ENCODE measurements around the gene AVEN. TPM values are rescaled to one million over a fixed set of nuclear protein-coding genes. Genes with fewer than 3 reads are reported as not detected.

AVEN gene
- polyA plus RNA-seq, 1 experiment: 22.2 TPM

DNA sequence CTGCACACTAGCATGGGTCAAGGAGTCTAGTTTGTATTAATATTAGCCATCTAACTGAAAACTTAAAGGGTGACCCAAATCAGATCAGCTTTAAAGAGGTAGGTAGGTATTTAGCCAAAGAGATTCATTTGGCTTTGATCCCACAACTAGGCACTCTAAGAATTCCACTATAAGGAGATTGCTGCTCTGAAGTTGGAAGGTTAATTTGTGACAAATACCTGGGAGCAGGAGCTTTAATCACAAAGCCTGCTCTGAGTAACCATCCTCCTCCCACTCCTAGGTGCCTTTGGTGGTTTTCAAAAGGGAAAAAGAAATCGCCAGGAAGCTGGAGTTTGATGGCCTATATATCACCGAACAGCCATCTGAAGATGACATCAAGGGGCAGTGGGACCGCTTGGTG is 191.0 kb downstream of the AVEN start:
- no peaks in the 10 kb centered on the region for H3K9me3 ChIP-seq (ENCODE audit: control insufficient read depth, insufficient read depth, low read length)
- H3K27ac ChIP-seq (ENCODE audit: low read depth, low read length): no peak overlapping the region
- CTCF ChIA-PET: no interaction called here
- no peak overlapping the region for H3K4me3 ChIP-seq (ENCODE audit: low read depth, low read length)
- POLR2A ChIA-PET: no interaction called here
- DNase-seq (ENCODE audit: low read depth, low spot score): no peak
- no peaks in the 10 kb centered on the region for H3K27me3 ChIP-seq (ENCODE audit: control insufficient read depth, insufficient read depth, low read length)
- TF ChIP-seq, protein P1, sequence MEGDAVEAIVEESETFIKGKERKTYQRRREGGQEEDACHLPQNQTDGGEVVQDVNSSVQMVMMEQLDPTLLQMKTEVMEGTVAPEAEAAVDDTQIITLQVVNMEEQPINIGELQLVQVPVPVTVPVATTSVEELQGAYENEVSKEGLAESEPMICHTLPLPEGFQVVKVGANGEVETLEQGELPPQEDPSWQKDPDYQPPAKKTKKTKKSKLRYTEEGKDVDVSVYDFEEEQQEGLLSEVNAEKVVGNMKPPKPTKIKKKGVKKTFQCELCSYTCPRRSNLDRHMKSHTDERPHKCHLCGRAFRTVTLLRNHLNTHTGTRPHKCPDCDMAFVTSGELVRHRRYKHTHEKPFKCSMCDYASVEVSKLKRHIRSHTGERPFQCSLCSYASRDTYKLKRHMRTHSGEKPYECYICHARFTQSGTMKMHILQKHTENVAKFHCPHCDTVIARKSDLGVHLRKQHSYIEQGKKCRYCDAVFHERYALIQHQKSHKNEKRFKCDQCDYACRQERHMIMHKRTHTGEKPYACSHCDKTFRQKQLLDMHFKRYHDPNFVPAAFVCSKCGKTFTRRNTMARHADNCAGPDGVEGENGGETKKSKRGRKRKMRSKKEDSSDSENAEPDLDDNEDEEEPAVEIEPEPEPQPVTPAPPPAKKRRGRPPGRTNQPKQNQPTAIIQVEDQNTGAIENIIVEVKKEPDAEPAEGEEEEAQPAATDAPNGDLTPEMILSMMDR (IDR thresholded peaks at IDR 0.05; ENCODE audit: low read depth, low read length): no peak

DNA sequence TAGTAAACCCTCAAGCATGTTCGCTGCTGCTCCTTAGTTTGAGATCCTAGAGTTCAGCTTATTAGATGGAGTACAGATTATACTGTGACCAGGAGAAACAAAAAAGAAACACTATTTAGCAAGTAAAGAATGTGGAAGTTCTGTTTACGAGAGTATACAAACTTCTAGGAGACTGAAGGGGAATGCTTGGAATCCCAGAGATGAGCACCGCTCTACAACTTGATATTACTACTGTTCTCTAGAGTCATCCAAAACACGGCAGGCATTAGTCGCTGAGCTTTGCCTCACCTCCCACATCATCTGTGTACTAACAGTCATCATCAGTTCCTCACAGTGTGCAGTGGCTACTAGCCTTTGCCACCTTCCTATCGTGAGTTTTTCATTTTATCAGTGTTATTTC is 192.1 kb downstream of the AVEN start:
- Histone ChIP-seq H3K9me3 (ENCODE audit: control insufficient read depth, insufficient read depth, low read length) (no peaks in the 10 kb centered on the region), H3K27ac (ENCODE audit: low read depth, low read length) (no peak overlapping the region), H3K4me3 (ENCODE audit: low read depth, low read length) (no peak overlapping the region), H3K27me3 (ENCODE audit: control insufficient read depth, insufficient read depth, low read length) (no peaks in the 10 kb centered on the region)
- ChIA-PET POLR2A (no interaction called here), CTCF (no interaction called here)
- TF ChIP-seq, protein P1 (IDR thresholded peaks at IDR 0.05; ENCODE audit: low read depth, low read length): no peak
- DNase-seq (ENCODE audit: low read depth, low spot score): no peak

DNA sequence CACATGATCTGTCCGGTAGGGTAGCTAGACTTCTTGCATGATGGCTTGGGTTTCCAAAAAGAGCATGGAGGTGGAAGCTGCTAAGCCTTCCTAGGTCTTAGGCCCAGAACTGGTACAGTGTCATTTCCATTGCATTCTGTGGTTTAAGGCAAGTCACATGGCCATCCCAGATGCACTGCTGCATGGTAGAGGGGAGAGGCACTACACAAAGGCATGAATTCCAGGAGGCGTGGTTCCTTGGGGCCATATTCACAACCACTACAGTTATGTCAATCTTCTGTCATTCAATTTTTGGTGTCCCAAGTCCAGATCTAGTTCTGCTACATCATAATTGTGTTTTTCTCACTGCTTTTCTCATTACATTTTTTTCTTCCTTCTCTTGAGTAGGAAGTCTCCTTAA is 192.9 kb downstream of the AVEN start:
- ChIA-PET POLR2A (no interaction called here), CTCF (no interaction called here)
- Histone ChIP-seq H3K27me3 (ENCODE audit: control insufficient read depth, insufficient read depth, low read length) (no peaks in the 10 kb centered on the region), H3K27ac (ENCODE audit: low read depth, low read length) (no peak overlapping the region), H3K4me3 (ENCODE audit: low read depth, low read length) (no peak overlapping the region), H3K9me3 (ENCODE audit: control insufficient read depth, insufficient read depth, low read length) (no peaks in the 10 kb centered on the region)
- no peak for DNase-seq (ENCODE audit: low read depth, low spot score)
- TF ChIP-seq, protein P1 (IDR thresholded peaks at IDR 0.05; ENCODE audit: low read depth, low read length): no peak

DNA sequence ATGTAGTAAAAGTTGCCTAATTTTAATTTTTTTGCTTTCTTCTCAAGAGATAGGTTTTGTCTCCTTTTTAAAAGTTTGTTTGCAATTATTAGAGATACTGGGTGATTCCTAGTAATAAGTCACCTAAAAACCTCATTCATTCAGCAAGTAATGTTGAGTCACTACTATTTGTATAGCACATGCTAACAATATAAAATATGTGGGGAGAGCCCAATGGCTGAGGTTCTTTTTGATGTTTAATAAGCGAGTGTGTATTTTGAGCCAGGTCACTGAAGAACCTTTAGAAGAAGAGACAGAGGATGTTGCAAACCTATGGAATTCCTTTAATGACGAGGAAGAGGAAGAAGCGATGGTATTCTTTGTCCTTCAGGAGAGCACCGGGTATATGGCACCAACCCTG is 194.4 kb downstream of the AVEN start:
- DNase-seq (ENCODE audit: low read depth, low spot score): no peak
- Histone ChIP-seq H3K9me3 (ENCODE audit: control insufficient read depth, insufficient read depth, low read length) (no peaks in the 10 kb centered on the region), H3K27ac (ENCODE audit: low read depth, low read length) (no peak overlapping the region), H3K4me3 (ENCODE audit: low read depth, low read length) (no peak overlapping the region), H3K27me3 (ENCODE audit: control insufficient read depth, insufficient read depth, low read length) (no peaks in the 10 kb centered on the region)
- TF ChIP-seq, protein P1 (IDR thresholded peaks at IDR 0.05; ENCODE audit: low read depth, low read length): no peak
- ChIA-PET POLR2A (no interaction called here), CTCF (no interaction called here)

DNA sequence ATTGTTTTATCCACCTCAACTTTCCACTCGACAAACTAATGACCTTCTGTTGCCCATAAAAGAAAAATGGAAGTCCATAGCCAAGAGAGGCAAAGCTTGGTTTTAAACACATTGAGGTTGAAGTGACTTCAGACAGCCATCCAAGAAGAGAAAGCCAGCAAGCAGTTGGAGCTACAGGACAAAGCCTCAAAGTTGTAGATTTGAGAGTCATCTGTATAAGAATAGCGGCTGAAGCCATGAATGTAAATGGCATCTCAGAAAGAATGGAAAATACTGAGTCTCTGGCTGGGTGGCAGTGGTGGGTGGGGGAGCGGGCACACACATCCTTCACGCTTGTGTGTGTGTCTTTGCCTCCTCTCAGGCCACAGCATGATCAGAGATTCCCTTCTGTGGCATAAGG is 194.8 kb downstream of the AVEN start:
- no peak overlapping the region for H3K4me3 ChIP-seq (ENCODE audit: low read depth, low read length)
- no peak for DNase-seq (ENCODE audit: low read depth, low spot score)
- TF ChIP-seq, protein P1 (IDR thresholded peaks at IDR 0.05; ENCODE audit: low read depth, low read length): no peak
- no peaks in the 10 kb centered on the region for H3K9me3 ChIP-seq (ENCODE audit: control insufficient read depth, insufficient read depth, low read length)
- no peak overlapping the region for H3K27ac ChIP-seq (ENCODE audit: low read depth, low read length)
- H3K27me3 ChIP-seq (ENCODE audit: control insufficient read depth, insufficient read depth, low read length): no peaks in the 10 kb centered on the region
- ChIA-PET POLR2A (no interaction called here), CTCF (no interaction called here)
